Endothelial cell (in vitro differentiated cells): ENCODE data around the gene RHBDF2. TPM values are rescaled to one million over a fixed set of nuclear protein-coding genes. Genes with fewer than 3 reads are reported as not detected.

Experiments
- DNase-seq: peaks from one replicate; pipeline ENCODE4 v3.0.0; 2021; ENCODE audit warnings: low spot score
- H3K27ac Mint-ChIP-seq: one replicate; pipeline ENCODE4 v1.8.0; 2021; ENCODE audit warnings: mixed read lengths, inconsistent platforms; ENCODE audit not compliant: unreplicated experiment
- H3K27me3 Mint-ChIP-seq: one replicate; pipeline ENCODE4 v1.8.0; 2021; ENCODE audit warnings: mild to moderate bottlenecking, moderate library complexity, mixed read lengths, inconsistent platforms; ENCODE audit not compliant: unreplicated experiment
- H3K36me3 Mint-ChIP-seq: one replicate; pipeline ENCODE4 v1.8.0; 2021; ENCODE audit warnings: mild to moderate bottlenecking, low read depth, mixed read lengths, inconsistent platforms; ENCODE audit not compliant: unreplicated experiment
- H3K4me1 Mint-ChIP-seq: one replicate; pipeline ENCODE4 v1.8.0; 2021; ENCODE audit warnings: mild to moderate bottlenecking, mixed read lengths, inconsistent platforms; ENCODE audit not compliant: unreplicated experiment
- H3K4me3 Mint-ChIP-seq: one replicate; pipeline ENCODE4 v1.8.0; 2021; ENCODE audit warnings: mild to moderate bottlenecking, mixed read lengths, inconsistent platforms; ENCODE audit not compliant: unreplicated experiment
- H3K9me3 Mint-ChIP-seq: one replicate; pipeline ENCODE4 v1.8.0; 2021; ENCODE audit warnings: mixed read lengths, inconsistent platforms; ENCODE audit not compliant: unreplicated experiment
- total RNA-seq: library from RNA; stranded (reverse); fragmentation: NEBNext Ultra II Directional; extraction: Animal tissue kit (Norgen Biotek cat#: 25700); gene quantifications from one replicate; pipeline ENCODE4 v1.2.1, GENCODE V29; 2021; ENCODE audit not compliant: unreplicated experiment
- TF ChIP-seq, protein P1 (sequence below): fragments of 200-600 bp; sonication (generic); IDR thresholded peaks from one replicate; pipeline ENCODE4 v1.5.0; 2021; ENCODE audit warnings: antibody characterized with exemption; ENCODE audit not compliant: unreplicated experiment

Gene RHBDF2
- total RNA-seq, 1 donor from 2014 or later: 39.3 TPM

- no peak overlapping the region for H3K4me3 Mint-ChIP-seq
Observed at GRCh38 chr17:76473541-76473985, 27.7 kb downstream of the RHBDF2 start.

GRCh38 chr17:76472726-76473125 lies 28.5 kb downstream of the RHBDF2 start:
- Mint-ChIP-seq H3K27ac (no peak overlapping the region), H3K36me3 (peaks cover 17% of the 10 kb centered on the region), H3K4me3 (no peak overlapping the region), H3K9me3 (no peaks in the 10 kb centered on the region), H3K27me3 (peaks cover 15% of the 10 kb centered on the region), H3K4me1 (no peaks in the 10 kb centered on the region)
- no peak for DNase-seq
- TF ChIP-seq, protein P1, sequence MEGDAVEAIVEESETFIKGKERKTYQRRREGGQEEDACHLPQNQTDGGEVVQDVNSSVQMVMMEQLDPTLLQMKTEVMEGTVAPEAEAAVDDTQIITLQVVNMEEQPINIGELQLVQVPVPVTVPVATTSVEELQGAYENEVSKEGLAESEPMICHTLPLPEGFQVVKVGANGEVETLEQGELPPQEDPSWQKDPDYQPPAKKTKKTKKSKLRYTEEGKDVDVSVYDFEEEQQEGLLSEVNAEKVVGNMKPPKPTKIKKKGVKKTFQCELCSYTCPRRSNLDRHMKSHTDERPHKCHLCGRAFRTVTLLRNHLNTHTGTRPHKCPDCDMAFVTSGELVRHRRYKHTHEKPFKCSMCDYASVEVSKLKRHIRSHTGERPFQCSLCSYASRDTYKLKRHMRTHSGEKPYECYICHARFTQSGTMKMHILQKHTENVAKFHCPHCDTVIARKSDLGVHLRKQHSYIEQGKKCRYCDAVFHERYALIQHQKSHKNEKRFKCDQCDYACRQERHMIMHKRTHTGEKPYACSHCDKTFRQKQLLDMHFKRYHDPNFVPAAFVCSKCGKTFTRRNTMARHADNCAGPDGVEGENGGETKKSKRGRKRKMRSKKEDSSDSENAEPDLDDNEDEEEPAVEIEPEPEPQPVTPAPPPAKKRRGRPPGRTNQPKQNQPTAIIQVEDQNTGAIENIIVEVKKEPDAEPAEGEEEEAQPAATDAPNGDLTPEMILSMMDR: no peak

More at GRCh38 chr17:76473541-76473985, 27.7 kb downstream of the RHBDF2 start:
- peak; percentile 66 for DNase-seq
- Mint-ChIP-seq H3K9me3 (no peaks in the 10 kb centered on the region), H3K27me3 (peaks cover 17% of the 10 kb centered on the region), H3K36me3 (peaks cover 17% of the 10 kb centered on the region), H3K27ac (no peak overlapping the region), H3K4me1 (no peaks in the 10 kb centered on the region)
- TF ChIP-seq, protein P1: peak; percentile 44

DNA sequence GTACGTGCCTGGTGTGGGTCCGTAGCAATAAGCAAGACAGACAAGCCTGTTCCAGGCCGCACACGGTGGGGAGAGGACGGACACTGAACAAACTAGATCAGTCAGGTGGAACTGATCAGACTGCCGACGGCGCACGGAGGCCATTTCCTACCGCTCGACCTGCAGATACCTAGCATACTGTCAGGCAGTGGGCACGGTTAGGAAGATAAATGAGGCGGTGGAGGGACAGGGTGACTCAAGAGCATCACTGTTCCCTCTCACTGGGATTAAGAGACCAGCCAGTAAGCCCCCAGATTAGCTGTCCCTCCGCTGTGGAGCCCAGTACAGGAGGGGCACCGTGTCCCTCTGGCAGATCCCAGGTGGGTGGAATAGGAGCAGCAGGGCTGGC lies 29.0 kb downstream of the RHBDF2 start:
- TF ChIP-seq, protein P1: no peak
- no peak for DNase-seq
- Mint-ChIP-seq H3K9me3 (no peaks in the 10 kb centered on the region), H3K27me3 (peaks cover 12% of the 10 kb centered on the region), H3K27ac (no peak overlapping the region), H3K4me1 (no peaks in the 10 kb centered on the region), H3K36me3 (peaks cover 17% of the 10 kb centered on the region), H3K4me3 (no peak overlapping the region)

DNA sequence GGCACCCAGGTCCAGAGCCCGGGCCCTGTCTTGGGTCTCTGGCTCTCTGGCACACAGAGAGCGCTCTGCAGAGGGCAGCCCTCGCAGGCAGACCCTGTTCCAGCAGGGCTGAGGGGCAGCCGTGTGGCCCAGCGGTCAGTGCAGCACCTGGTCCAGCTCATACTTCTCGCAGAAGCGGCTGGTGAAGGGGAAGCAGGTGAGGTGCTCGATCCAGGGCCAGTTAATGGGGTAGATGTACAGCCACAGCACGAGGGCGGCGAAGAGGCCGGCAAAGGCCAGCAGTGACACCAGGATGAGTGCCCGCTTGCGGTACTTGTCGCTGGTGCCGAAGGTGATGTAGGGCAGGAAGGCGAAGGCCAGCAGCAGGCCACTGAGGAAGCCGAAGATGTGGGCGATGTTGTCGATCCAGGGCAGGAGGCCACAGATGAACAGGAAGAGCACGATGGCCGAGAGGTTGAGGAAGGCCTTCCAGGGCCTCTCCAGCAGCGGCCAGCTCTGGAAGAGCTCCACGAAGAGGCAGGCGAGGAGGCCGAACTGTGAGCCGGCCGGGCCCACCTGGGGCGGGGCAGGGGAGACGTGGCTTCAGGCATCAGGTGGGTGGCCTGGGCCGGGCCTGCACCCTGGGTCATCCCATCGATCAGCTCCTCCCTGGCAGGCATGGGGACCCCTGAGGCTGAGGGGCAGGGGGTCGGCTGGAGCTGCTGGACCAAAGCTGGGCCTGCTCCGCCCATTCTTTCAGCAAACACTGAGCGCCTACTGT lies 29.5 kb downstream of the RHBDF2 start:
- Mint-ChIP-seq H3K4me1 (no peaks in the 10 kb centered on the region), H3K4me3 (no peak overlapping the region), H3K27me3 (peaks cover 12% of the 10 kb centered on the region), H3K9me3 (no peaks in the 10 kb centered on the region), H3K27ac (peak overlapping the region; percentile 61), H3K36me3 (peaks cover 17% of the 10 kb centered on the region)
- TF ChIP-seq, protein P1: no peak
- DNase-seq: no peak

GRCh38 chr17:76469991-76470739 lies 31.1 kb downstream of the RHBDF2 start:
- H3K27me3 Mint-ChIP-seq: peaks cover 9% of the 10 kb centered on the region
- DNase-seq: no peak
- H3K27ac Mint-ChIP-seq: no peak overlapping the region

More at GRCh38 chr17:76469991-76470739, 31.1 kb downstream of the RHBDF2 start:
- no peaks in the 10 kb centered on the region for H3K9me3 Mint-ChIP-seq
- TF ChIP-seq, protein P1: no peak
- H3K36me3 Mint-ChIP-seq: peaks cover 13% of the 10 kb centered on the region
- H3K4me1 Mint-ChIP-seq: peaks cover 5% of the 10 kb centered on the region
- H3K4me3 Mint-ChIP-seq: no peak overlapping the region
